Fibroblast of lung (primary cell): ENCODE results near the gene STIMATE. TPM values are rescaled to one million over a fixed set of nuclear protein-coding genes. Genes with fewer than 3 reads are reported as not detected.

Experiments
- DNase-seq, 2 donors: peaks; one replicate each; pipeline versions ENCODE4 v3.0.0 to v3.0.0-alpha.2; 2010; ENCODE audit warnings: low read depth in 2 of 2
- H2AFZ ChIP-seq: 2 replicates; pipeline ENCODE4 v1.5.1; 2012; ENCODE audit warnings: low read length, control low read depth, inconsistent platforms
- H3K27ac ChIP-seq: 2 replicates; pipeline ENCODE4 v1.5.1; 2011; ENCODE audit warnings: low read length, control low read depth; ENCODE audit not compliant: insufficient read depth
- H3K27me3 ChIP-seq: 2 replicates; pipeline ENCODE4 v1.5.1; 2011; ENCODE audit warnings: mild to moderate bottlenecking, low read length; ENCODE audit not compliant: control insufficient read depth, insufficient read depth
- H3K36me3 ChIP-seq: 2 replicates; pipeline ENCODE4 v1.5.1; 2011; ENCODE audit warnings: low read length; ENCODE audit not compliant: control insufficient read depth, insufficient read depth
- H3K4me1 ChIP-seq: 2 replicates; pipeline ENCODE4 v1.5.1; 2011; ENCODE audit warnings: low read length; ENCODE audit not compliant: control insufficient read depth, insufficient read depth; ENCODE audit errors: extremely low read depth
- H3K4me2 ChIP-seq: 2 replicates; pipeline ENCODE4 v1.5.1; 2011; ENCODE audit warnings: low read length, control low read depth; ENCODE audit not compliant: insufficient read depth; ENCODE audit errors: extremely low read depth
- H3K4me3 ChIP-seq, 4 experiments: fragments of 200-600 bp in 1 of 4; sonication (generic) in 1 of 4; replicated peaks in 1 of 4; 2 replicates each; pipeline ENCODE4 v1.5.1; 2011 to 2016; ENCODE audit warnings: low read length in 4 of 4, low read depth in 3 of 4, mild to moderate bottlenecking in 3 of 4, control low read depth in 2 of 4, inconsistent platforms in 1 of 4, mixed read lengths in 1 of 4; ENCODE audit not compliant: insufficient read depth in 1 of 4; ENCODE audit errors: control extremely low read depth in 1 of 4
- H3K79me2 ChIP-seq: 2 replicates; pipeline ENCODE4 v1.5.1; 2012; ENCODE audit warnings: mild to moderate bottlenecking, low read length, inconsistent platforms; ENCODE audit not compliant: control insufficient read depth, insufficient read depth
- H3K9ac ChIP-seq: 2 replicates; pipeline ENCODE4 v1.5.1; 2011; ENCODE audit warnings: mild to moderate bottlenecking, low read length, control low read depth; ENCODE audit not compliant: insufficient read depth
- H3K9me3 ChIP-seq: 2 replicates; pipeline ENCODE4 v1.5.1; 2012; ENCODE audit warnings: low read depth, low read length; ENCODE audit not compliant: control insufficient read depth, insufficient read depth
- H4K20me1 ChIP-seq: 2 replicates; pipeline ENCODE4 v1.5.1; 2011; ENCODE audit warnings: low read length; ENCODE audit not compliant: control insufficient read depth, insufficient read depth; ENCODE audit errors: extremely low read depth
- EZH2 ChIP-seq: IDR thresholded peaks from 2 replicates; pipeline ENCODE4 v1.5.1; 2012; ENCODE audit warnings: low read length, control low read depth, mild to moderate bottlenecking; ENCODE audit errors: missing control alignments
- polyA plus RNA-seq, 2 donors: library from polyadenylated mRNA; depleted of rRNA in 1 of 2; stranded (reverse) in 1 of 2; unstranded in 1 of 2; fragments of >200 nt; gene quantifications; 2 replicates each; pipeline ENCODE4 v1.2.1, GENCODE V29; 2011 to 2012; ENCODE audit warnings: missing spikeins in 1 of 2
- total RNA-seq: library from RNA; depleted of rRNA; stranded (reverse); fragments of >200 nt; gene quantifications from 2 replicates; pipeline ENCODE4 v1.2.1, GENCODE V29; 2014
- TF ChIP-seq, protein P1 (sequence below), 2 donors: IDR thresholded peaks in 1 of 2; conservative IDR thresholded peaks in 1 of 2; 1 replicate in 1 of 2; 2 replicates in 1 of 2; pipeline ENCODE4 v1.5.1; 2011 to 2012; ENCODE audit warnings: low read length in 2 of 2, control low read depth in 1 of 2, inconsistent platforms in 1 of 2, low read depth in 1 of 2, mild to moderate bottlenecking in 1 of 2

The STIMATE gene
- total and polyA plus RNA-seq, 2 donors (not counting 1 experiment from before 2014, with no cell fraction given): 11.6 to 13.0 TPM

DNA sequence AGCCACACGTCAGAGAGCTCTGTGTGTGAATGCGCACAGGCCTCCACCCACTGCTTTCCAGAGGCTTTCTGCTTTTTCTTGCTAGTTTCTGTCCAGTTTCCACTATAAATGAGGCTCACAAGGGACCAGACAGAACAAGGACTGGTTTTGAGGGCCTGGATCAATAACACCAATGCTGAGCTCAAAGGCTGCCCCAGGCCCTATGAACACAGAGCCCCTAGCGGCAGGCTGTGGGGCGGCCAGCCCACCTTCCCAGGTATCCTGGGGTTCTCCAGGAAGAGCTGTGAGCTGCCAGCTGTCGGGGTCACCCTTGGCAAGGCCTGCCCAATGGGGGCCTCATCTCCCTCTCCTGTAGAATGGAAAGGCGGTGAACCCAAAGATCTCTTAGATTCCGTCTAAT is 104.9 kb downstream of the STIMATE start:
- H2AFZ ChIP-seq: no peak overlapping the region
- H3K79me2 ChIP-seq: no peaks in the 10 kb centered on the region
- no peaks in the 10 kb centered on the region for H3K4me1 ChIP-seq
- H3K27ac ChIP-seq: no peak overlapping the region
- H3K9ac ChIP-seq: no peak overlapping the region
- no peaks in the 10 kb centered on the region for H3K9me3 ChIP-seq
- H3K4me3 ChIP-seq: no peak overlapping the region
- no peaks in the 10 kb centered on the region for H4K20me1 ChIP-seq
- H3K4me2 ChIP-seq: no peak overlapping the region
- no peak for DNase-seq
- H3K27me3 ChIP-seq: peaks cover 8% of the 10 kb centered on the region
- no peaks in the 10 kb centered on the region for H3K36me3 ChIP-seq
- TF ChIP-seq, protein P1, sequence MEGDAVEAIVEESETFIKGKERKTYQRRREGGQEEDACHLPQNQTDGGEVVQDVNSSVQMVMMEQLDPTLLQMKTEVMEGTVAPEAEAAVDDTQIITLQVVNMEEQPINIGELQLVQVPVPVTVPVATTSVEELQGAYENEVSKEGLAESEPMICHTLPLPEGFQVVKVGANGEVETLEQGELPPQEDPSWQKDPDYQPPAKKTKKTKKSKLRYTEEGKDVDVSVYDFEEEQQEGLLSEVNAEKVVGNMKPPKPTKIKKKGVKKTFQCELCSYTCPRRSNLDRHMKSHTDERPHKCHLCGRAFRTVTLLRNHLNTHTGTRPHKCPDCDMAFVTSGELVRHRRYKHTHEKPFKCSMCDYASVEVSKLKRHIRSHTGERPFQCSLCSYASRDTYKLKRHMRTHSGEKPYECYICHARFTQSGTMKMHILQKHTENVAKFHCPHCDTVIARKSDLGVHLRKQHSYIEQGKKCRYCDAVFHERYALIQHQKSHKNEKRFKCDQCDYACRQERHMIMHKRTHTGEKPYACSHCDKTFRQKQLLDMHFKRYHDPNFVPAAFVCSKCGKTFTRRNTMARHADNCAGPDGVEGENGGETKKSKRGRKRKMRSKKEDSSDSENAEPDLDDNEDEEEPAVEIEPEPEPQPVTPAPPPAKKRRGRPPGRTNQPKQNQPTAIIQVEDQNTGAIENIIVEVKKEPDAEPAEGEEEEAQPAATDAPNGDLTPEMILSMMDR (conservative IDR thresholded peaks at IDR 0.05 in 1 of 2, IDR thresholded peaks at IDR 0.05 in 1 of 2; ENCODE audit: low read depth in 1 of 2, low read length in 2 of 2): peak in 1 of 2 donors; percentile 6
- no peak for TF ChIP-seq EZH2

DNA sequence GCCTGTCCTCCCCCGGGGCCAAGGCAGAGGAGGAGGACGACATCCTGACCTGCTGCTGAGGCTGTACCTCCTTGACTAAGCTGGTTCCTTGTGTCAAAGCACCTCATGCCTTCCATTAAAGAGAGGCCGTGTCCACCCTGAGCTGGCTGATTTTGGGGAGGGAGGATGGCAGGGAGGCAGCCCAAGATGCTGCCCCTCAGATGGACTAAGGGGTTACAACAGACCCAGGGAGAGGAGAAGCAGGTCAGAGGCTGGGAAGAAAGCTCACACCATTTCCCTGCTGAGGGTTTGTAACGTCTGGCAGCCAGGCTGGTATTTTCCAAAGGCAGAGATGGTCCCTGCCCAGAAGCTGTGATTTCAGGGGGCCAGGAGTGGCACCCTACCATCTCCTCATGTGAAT is 105.4 kb downstream of the STIMATE start:
- Histone ChIP-seq H3K79me2 (no peaks in the 10 kb centered on the region), H3K4me3 (no peak overlapping the region), H3K4me1 (no peaks in the 10 kb centered on the region), H3K4me2 (no peak overlapping the region), H2AFZ (no peak overlapping the region), H3K9me3 (no peaks in the 10 kb centered on the region), H4K20me1 (no peaks in the 10 kb centered on the region), H3K27ac (no peak overlapping the region), H3K9ac (no peak overlapping the region), H3K36me3 (no peaks in the 10 kb centered on the region), H3K27me3 (peaks cover 8% of the 10 kb centered on the region)
- TF ChIP-seq EZH2: no peak
- TF ChIP-seq, protein P1 (conservative IDR thresholded peaks at IDR 0.05 in 1 of 2, IDR thresholded peaks at IDR 0.05 in 1 of 2; ENCODE audit: low read depth in 1 of 2, low read length in 2 of 2): no peak
- no peak for DNase-seq

DNA sequence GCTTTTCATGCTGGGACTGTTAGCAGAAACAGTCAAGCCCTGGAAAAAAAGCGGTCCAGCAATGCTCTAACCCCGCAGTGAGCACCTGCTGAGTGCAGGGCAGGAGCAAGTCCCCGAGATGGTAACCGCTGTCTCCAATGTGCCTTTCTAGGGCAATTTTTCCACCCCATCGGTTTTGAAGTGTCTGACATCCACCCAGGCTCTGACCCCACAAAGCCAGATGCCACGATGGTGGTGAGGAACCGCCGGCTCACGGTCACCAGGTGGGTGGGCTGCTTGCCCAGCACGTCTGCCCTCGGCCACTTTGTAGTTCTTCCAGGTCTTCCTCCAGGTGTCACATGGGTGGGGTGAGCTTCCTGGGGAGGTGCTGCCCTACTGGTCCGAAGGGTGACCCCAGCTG is 106.0 kb downstream of the STIMATE start:
- H2AFZ ChIP-seq: no peak overlapping the region
- no peaks in the 10 kb centered on the region for H4K20me1 ChIP-seq
- no peaks in the 10 kb centered on the region for H3K9me3 ChIP-seq
- no peaks in the 10 kb centered on the region for H3K79me2 ChIP-seq
- H3K9ac ChIP-seq: no peak overlapping the region
- no peak overlapping the region for H3K4me3 ChIP-seq
- H3K36me3 ChIP-seq: no peaks in the 10 kb centered on the region
- H3K27me3 ChIP-seq: peaks cover 8% of the 10 kb centered on the region
- TF ChIP-seq, protein P1 (conservative IDR thresholded peaks at IDR 0.05 in 1 of 2, IDR thresholded peaks at IDR 0.05 in 1 of 2; ENCODE audit: low read depth in 1 of 2, low read length in 2 of 2): no peak
- no peak for TF ChIP-seq EZH2
- no peak overlapping the region for H3K27ac ChIP-seq
- H3K4me2 ChIP-seq: no peak overlapping the region
- no peaks in the 10 kb centered on the region for H3K4me1 ChIP-seq
- DNase-seq: no peak
